SK-N-SH (cell line): Measurements from ENCODE around the gene FGL2. TPM values are rescaled to one million over a fixed set of nuclear protein-coding genes. Genes with fewer than 3 reads are reported as not detected.

Experiments
- CTCF ChIA-PET: fragments of 300-600, 350-600 bp; formaldehyde crosslinking; extraction: SDS; loops from one replicate; lab custom pipeline; 2021; lab: Yijun Ruan, JAX
- POLR2A ChIA-PET: fragments of 350-600 bp; sonication (Branson Sonifier 250); formaldehyde crosslinking; extraction: SDS; loops from one replicate; lab custom pipeline; 2020; ENCODE audit warnings: antibody characterized with exemption, inconsistent platforms; lab: Yijun Ruan, JAX
- DNase-seq: peaks from one replicate; pipeline ENCODE4 v3.0.0; 2012
- H2AFZ ChIP-seq: fragments of 200-600 bp; sonication (generic); 2 replicates; pipeline ENCODE4 v1.8.1; 2016; ENCODE audit warnings: antibody characterized with exemption, mild to moderate bottlenecking, low read depth
- H3F3A ChIP-seq: fragments of 200-600 bp; sonication (generic); replicated peaks from 2 replicates; pipeline ENCODE3; 2016; ENCODE audit warnings: antibody characterized with exemption, mild to moderate bottlenecking; ENCODE audit not compliant: insufficient read depth
- H3K27ac ChIP-seq, 2 experiments: fragments of 200-500 bp in 1 of 2; fragments of 200-600 bp in 1 of 2; sonication (Bioruptor generic) in 1 of 2; sonication (generic), shearing (Covaris generic) in 1 of 2; 2 replicates each; pipeline versions ENCODE4 v1.5.1 to v1.6.1; 2014 to 2016; ENCODE audit warnings: low read depth in 2 of 2, inconsistent platforms in 1 of 2, low read length in 1 of 2, mild to moderate bottlenecking in 1 of 2, mixed read lengths in 1 of 2
- H3K27me3 ChIP-seq: fragments of 200-600 bp; sonication (generic), shearing (Covaris generic); 2 replicates; pipeline ENCODE4 v1.6.1; 2016; ENCODE audit warnings: mixed run types; ENCODE audit not compliant: insufficient read depth
- H3K36me3 ChIP-seq, 2 experiments: fragments of 200-500 bp in 1 of 2; fragments of 200-600 bp in 1 of 2; sonication (Bioruptor generic) in 1 of 2; sonication (generic) in 1 of 2; replicated peaks in 1 of 2; 2 replicates each; pipeline versions ENCODE3 to v1.5.1; 2014 to 2016; ENCODE audit warnings: low read length in 1 of 2, mild to moderate bottlenecking in 1 of 2; ENCODE audit not compliant: insufficient read depth in 2 of 2, control insufficient read depth in 1 of 2
- H3K4me1 ChIP-seq, 2 experiments: fragments of 200-500 bp in 1 of 2; fragments of 200-600 bp in 1 of 2; sonication (Bioruptor generic) in 1 of 2; sonication (generic), shearing (Covaris generic) in 1 of 2; 2 replicates each; pipeline versions ENCODE4 v1.5.1 to v1.6.1; 2014 to 2016; ENCODE audit warnings: low read depth in 1 of 2, low read length in 1 of 2, mixed run types in 1 of 2; ENCODE audit not compliant: insufficient read depth in 2 of 2, control insufficient read depth in 1 of 2
- H3K4me2 ChIP-seq: fragments of 200-600 bp; sonication (generic), shearing (Covaris generic); 2 replicates; pipeline ENCODE4 v1.6.1; 2017; ENCODE audit warnings: mixed run types
- H3K4me3 ChIP-seq, 2 experiments: fragments of 200-500 bp in 1 of 2; fragments of 200-600 bp in 1 of 2; sonication (Bioruptor generic) in 1 of 2; sonication (generic), shearing (Covaris generic) in 1 of 2; 2 replicates each; pipeline versions ENCODE4 v1.5.1 to v1.8.1; 2014 to 2016; ENCODE audit warnings: low read depth in 2 of 2, inconsistent platforms in 1 of 2, low read length in 1 of 2, mild to moderate bottlenecking in 1 of 2, mixed read lengths in 1 of 2, moderate library complexity in 1 of 2
- H3K79me2 ChIP-seq: fragments of 200-600 bp; sonication (generic); 2 replicates; pipeline ENCODE4 v1.8.1; 2017; ENCODE audit warnings: mild to moderate bottlenecking; ENCODE audit not compliant: insufficient read depth
- H3K9ac ChIP-seq: fragments of 200-600 bp; sonication (generic); 2 replicates; pipeline ENCODE4 v1.6.1; 2017; ENCODE audit warnings: mixed run types
- H3K9me2 ChIP-seq: fragments of 200-600 bp; sonication (generic); 2 replicates; pipeline ENCODE4 v1.6.1; 2017; ENCODE audit warnings: mixed run types
- H3K9me3 ChIP-seq: fragments of 200-600 bp; sonication (generic); 2 replicates; pipeline ENCODE4 v1.6.1; 2017; ENCODE audit warnings: mixed run types, mild to moderate bottlenecking, moderate library complexity
- H4K20me1 ChIP-seq: fragments of 200-600 bp; sonication (generic); 2 replicates; pipeline ENCODE4 v1.6.1; 2017; ENCODE audit warnings: mild to moderate bottlenecking, mixed run types; ENCODE audit not compliant: insufficient read depth
- EP300 ChIP-seq, 2 experiments: IDR thresholded peaks; 2 replicates each; pipeline versions ENCODE4 v1.4.0 to v1.6.1; 2012; ENCODE audit warnings: borderline replicate concordance in 1 of 2, low read depth in 1 of 2, low read length in 1 of 2
- EZH2phosphoT487 ChIP-seq: fragments of 200-600 bp; sonication (generic); IDR thresholded peaks from 2 replicates; pipeline ENCODE4 v1.6.1; 2017; ENCODE audit warnings: low read depth, mixed run types, mild to moderate bottlenecking, antibody characterized with exemption, moderate library complexity, borderline replicate concordance
- FOSL2 ChIP-seq: IDR thresholded peaks from 2 replicates; pipeline ENCODE4 v1.4.0; 2012; ENCODE audit warnings: low read depth, mild to moderate bottlenecking, moderate library complexity, borderline replicate concordance
- FOXJ3 ChIP-seq: sonication (generic); formaldehyde crosslinking; IDR thresholded peaks from 2 replicates; pipeline ENCODE4 v1.5.1; 2020; ENCODE audit warnings: mild to moderate bottlenecking, missing genetic modification reagents
- FOXM1 ChIP-seq: IDR thresholded peaks from 2 replicates; pipeline ENCODE4 v1.4.0; 2012; ENCODE audit warnings: low read depth, mild to moderate bottlenecking
- GATA2 ChIP-seq: sonication (generic); formaldehyde crosslinking; IDR thresholded peaks from 2 replicates; pipeline ENCODE4 v1.5.0; 2020; ENCODE audit warnings: mild to moderate bottlenecking, missing genetic modification reagents
- IRF3 ChIP-seq: fragments of 150-350 bp; IDR thresholded peaks from 2 replicates; pipeline ENCODE4 v1.6.1; 2016; ENCODE audit warnings: mild to moderate bottlenecking, low read depth, low read length
- JUND ChIP-seq: IDR thresholded peaks from 2 replicates; pipeline ENCODE4 v1.4.0; 2012
- MAX ChIP-seq: IDR thresholded peaks from 2 replicates; pipeline ENCODE4 v1.4.0; 2012; ENCODE audit warnings: low read depth
- MEF2A ChIP-seq: IDR thresholded peaks from 2 replicates; pipeline ENCODE4 v1.4.0; 2012; ENCODE audit warnings: low read depth, borderline replicate concordance
- MXI1 ChIP-seq: IDR thresholded peaks from 2 replicates; pipeline ENCODE4 v1.6.1; 2012; ENCODE audit warnings: mild to moderate bottlenecking, low read depth, low read length, improper control_type of control experiment
- RCOR1 ChIP-seq: fragments of 150-350 bp; IDR thresholded peaks from 2 replicates; pipeline ENCODE4 v1.6.1; 2017; ENCODE audit warnings: antibody characterized with exemption, low read length
- REST ChIP-seq: IDR thresholded peaks from 2 replicates; pipeline ENCODE4 v1.6.1; 2012; ENCODE audit warnings: mild to moderate bottlenecking, low read depth, low read length, moderate library complexity
- RFX5 ChIP-seq: IDR thresholded peaks from 2 replicates; pipeline ENCODE4 v1.6.1; 2012; ENCODE audit warnings: mild to moderate bottlenecking, improper control_type of control experiment, low read length
- RXRA ChIP-seq: IDR thresholded peaks from 2 replicates; pipeline ENCODE4 v1.4.0; 2012; ENCODE audit warnings: low read depth, mild to moderate bottlenecking, borderline replicate concordance
- SIN3A ChIP-seq: IDR thresholded peaks from 2 replicates; pipeline ENCODE4 v1.6.1; 2012; ENCODE audit warnings: low read depth, mild to moderate bottlenecking, low read length, moderate library complexity, borderline replicate concordance
- SMC3 ChIP-seq: IDR thresholded peaks from 2 replicates; pipeline ENCODE4 v1.6.1; 2012; ENCODE audit warnings: low read depth, low read length, improper control_type of control experiment
- TAF1 ChIP-seq: IDR thresholded peaks from 2 replicates; pipeline ENCODE4 v1.6.1; 2012; ENCODE audit warnings: low read depth, mild to moderate bottlenecking, low read length, moderate library complexity, borderline replicate concordance
- TCF12 ChIP-seq: IDR thresholded peaks from 2 replicates; pipeline ENCODE4 v1.4.0; 2012
- TEAD4 ChIP-seq: IDR thresholded peaks from 2 replicates; pipeline ENCODE4 v1.4.0; 2012; ENCODE audit warnings: mild to moderate bottlenecking, borderline replicate concordance; ENCODE audit not compliant: insufficient read depth
- YY1 ChIP-seq: IDR thresholded peaks from 2 replicates; pipeline ENCODE4 v1.4.0; 2012; ENCODE audit warnings: low read depth, mild to moderate bottlenecking
- WGBS: methylation state at CpG from one replicate; pipeline ENCODE4 v1.1.6; 2017; ENCODE audit warnings: low lambda C conversion rate; 5-methylcytosine and 5-hydroxymethylcytosine counted together
- polyA plus RNA-seq, 3 experiments: library from polyadenylated mRNA; depleted of rRNA; stranded (reverse); fragments of >200 nt; gene quantifications; 2 replicates each; pipeline ENCODE4 v1.2.3, GENCODE V29; 2012

The FGL2 gene
- polyA plus RNA-seq, 1 of the 3 experiments (the other 2 are of a cell fraction) = not detected

GRCh38 chr7:77197141-77197540, 2.5 kb downstream of the FGL2 start:
- H3K79me2 ChIP-seq = no peaks in the 10 kb centered on the region
- no peak for DNase-seq
- 69% methylated on average over 4 of the region's 4 CpGs for WGBS
- no peaks in the 10 kb centered on the region for H3K27me3 ChIP-seq
- no peak overlapping the region for H2AFZ ChIP-seq
- H3K36me3 ChIP-seq = no peaks in the 10 kb centered on the region
- TF ChIP-seq TAF1 = no peak
- TF ChIP-seq TCF12 = no peak
- TF ChIP-seq EZH2phosphoT487 = no peak
- no peak for TF ChIP-seq FOXJ3
- TF ChIP-seq JUND = no peak
- no peak for TF ChIP-seq RCOR1
- TF ChIP-seq MEF2A = no peak
- no peak for TF ChIP-seq REST
- TF ChIP-seq TEAD4 = no peak
- TF ChIP-seq RFX5 = no peak
- no peak for TF ChIP-seq GATA2 (CRISPR knock-in tag)
- H3F3A ChIP-seq = no peaks in the 10 kb centered on the region
- no peaks in the 10 kb centered on the region for H3K9me3 ChIP-seq
- H3K4me3 ChIP-seq = no peak overlapping the region
- no peaks in the 10 kb centered on the region for H4K20me1 ChIP-seq
- H3K4me1 ChIP-seq = no peaks in the 10 kb centered on the region
- ChIA-PET CTCF (interaction anchor here (1.6 kb wide), 1 partner anchor 50 kb away, joined by 3 read pairs; no protein-coding TSS in a partner anchor), POLR2A (no interaction called here)
- H3K4me2 ChIP-seq = no peak overlapping the region
- no peak overlapping the region for H3K9ac ChIP-seq
- H3K9me2 ChIP-seq = 0 out of 2 replicates have a peak, but pooled peaks cover 6% of the 10 kb centered on the region
- H3K27ac ChIP-seq = no peak overlapping the region

- Histone ChIP-seq H3K4me3 (no peak overlapping the region), H4K20me1 (no peaks in the 10 kb centered on the region)
- no peak for DNase-seq
- CTCF ChIA-PET = interaction anchor here (0.7 to 1.1 kb wide), 3 partner anchors 58 to 156 kb away, joined by 3 to 4 read pairs (median 3); no protein-coding TSS in a partner anchor
- TF ChIP-seq FOXM1 (no peak), SIN3A (no peak), RCOR1 (no peak), IRF3 (no peak), MAX (no peak), FOSL2 (no peak), MXI1 (no peak), EZH2phosphoT487 (no peak), YY1 (no peak), SMC3 (no peak), RXRA (no peak), EP300 (IDR thresholded peaks at IDR 0.05; ENCODE audit: borderline replicate concordance in 1 of 2, low read depth in 1 of 2, low read length in 1 of 2) (no peak)
- TF ChIP-seq, all 33 proteins: peak for 0
- H3K9ac ChIP-seq = no peak overlapping the region
- peaks cover 4 to 5% of the 10 kb centered on the region in 2 experiments; a peak in 2 of 4 replicates for H3K4me1 ChIP-seq
- WGBS = 87% methylated on average over 4 of the region's 4 CpGs
- POLR2A ChIA-PET = no interaction called here
- no peaks in the 10 kb centered on the region for H3K27me3 ChIP-seq
- H3K79me2 ChIP-seq = no peaks in the 10 kb centered on the region
- no peak overlapping the region for H3K27ac ChIP-seq
- no peaks in the 10 kb centered on the region for H3K9me3 ChIP-seq
- 0 out of 2 replicates have a peak, but pooled peaks cover 5% of the 10 kb centered on the region for H3K9me2 ChIP-seq
- no peak overlapping the region for H2AFZ ChIP-seq
- no peaks in the 10 kb centered on the region for H3K36me3 ChIP-seq
- H3K4me2 ChIP-seq = no peak overlapping the region
- peaks cover 6% of the 10 kb centered on the region for H3F3A ChIP-seq
These were observed 10.7 kb downstream of the FGL2 start for GRCh38 chr7:77188731-77189437.
